ENCODE results near the gene PDLIM3. TPM values are rescaled to one million over a fixed set of nuclear protein-coding genes. Genes with fewer than 3 reads are reported as not detected.

The PDLIM3 gene
- total RNA-seq, 2 donors from 2014 or later, result 835 to 1,176 TPM

DNA sequence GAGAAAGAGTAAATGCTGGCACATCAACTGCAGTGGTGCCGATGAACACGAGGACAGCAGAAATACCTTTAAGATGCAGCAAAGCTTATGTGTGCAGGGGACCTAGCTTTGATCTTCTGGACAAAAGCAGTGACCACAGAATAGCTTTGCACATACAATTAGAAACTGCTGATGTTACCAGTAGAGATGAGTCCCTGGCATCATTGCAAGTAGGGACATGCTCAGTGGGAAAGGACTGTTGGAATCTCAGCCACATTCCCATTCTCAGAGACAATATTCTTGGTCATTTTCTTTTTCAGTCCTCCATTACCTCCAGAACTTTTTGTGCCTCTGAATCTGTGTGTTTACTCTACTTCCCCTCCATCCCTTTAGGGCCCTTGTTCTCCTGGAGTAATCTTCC is 16.9 kb upstream of the PDLIM3 start:
- Histone ChIP-seq H3K27ac (peak overlapping the region in 1 of 2 donors; percentile 1), H3K9me3 (no peaks in the 10 kb centered on the region), H3K27me3 (replicated peaks; ENCODE audit: insufficient read depth) (no peaks in the 10 kb centered on the region), H3K4me3 (no peak overlapping the region), H3K4me1 (ENCODE audit: control insufficient read depth in 1 of 2, low read depth in 2 of 2) (peaks cover 12 to 43% of the 10 kb centered on the region in 2 donors), H3K36me3 (no peaks in the 10 kb centered on the region)
- ATAC-seq (ENCODE audit: insufficient number of reproducible peaks, low FRiP score, low read depth) (no peak), DNase-seq (ENCODE audit: low spot score) (no peak)
- TF ChIP-seq, protein P1, sequence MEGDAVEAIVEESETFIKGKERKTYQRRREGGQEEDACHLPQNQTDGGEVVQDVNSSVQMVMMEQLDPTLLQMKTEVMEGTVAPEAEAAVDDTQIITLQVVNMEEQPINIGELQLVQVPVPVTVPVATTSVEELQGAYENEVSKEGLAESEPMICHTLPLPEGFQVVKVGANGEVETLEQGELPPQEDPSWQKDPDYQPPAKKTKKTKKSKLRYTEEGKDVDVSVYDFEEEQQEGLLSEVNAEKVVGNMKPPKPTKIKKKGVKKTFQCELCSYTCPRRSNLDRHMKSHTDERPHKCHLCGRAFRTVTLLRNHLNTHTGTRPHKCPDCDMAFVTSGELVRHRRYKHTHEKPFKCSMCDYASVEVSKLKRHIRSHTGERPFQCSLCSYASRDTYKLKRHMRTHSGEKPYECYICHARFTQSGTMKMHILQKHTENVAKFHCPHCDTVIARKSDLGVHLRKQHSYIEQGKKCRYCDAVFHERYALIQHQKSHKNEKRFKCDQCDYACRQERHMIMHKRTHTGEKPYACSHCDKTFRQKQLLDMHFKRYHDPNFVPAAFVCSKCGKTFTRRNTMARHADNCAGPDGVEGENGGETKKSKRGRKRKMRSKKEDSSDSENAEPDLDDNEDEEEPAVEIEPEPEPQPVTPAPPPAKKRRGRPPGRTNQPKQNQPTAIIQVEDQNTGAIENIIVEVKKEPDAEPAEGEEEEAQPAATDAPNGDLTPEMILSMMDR (IDR thresholded peaks at IDR 0.05), result no peak

DNA sequence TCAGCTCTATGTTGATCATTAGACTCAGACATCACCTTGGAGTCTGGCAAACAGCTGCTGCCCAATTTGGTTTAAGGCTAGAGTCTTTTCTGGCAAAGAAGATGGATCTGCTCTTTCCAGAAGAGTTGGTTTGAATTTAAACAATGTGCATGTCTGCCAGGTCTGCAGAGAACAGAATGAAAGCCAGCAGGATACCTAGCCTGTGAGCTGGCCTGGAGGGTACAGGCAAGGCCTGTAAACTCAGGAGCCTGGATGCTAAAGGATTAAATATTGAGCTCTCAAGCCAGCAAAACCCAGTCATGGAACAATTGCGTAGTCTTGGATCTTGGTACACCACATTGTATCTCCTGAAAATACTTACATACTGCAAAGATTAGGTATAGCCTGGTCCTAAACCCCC is 15.6 kb upstream of the PDLIM3 start:
- H3K27ac ChIP-seq, result no peak overlapping the region
- H3K9me3 ChIP-seq, result no peaks in the 10 kb centered on the region
- H3K4me1 ChIP-seq (ENCODE audit: control insufficient read depth in 1 of 2, low read depth in 2 of 2), result peaks cover 12 to 55% of the 10 kb centered on the region in 2 donors
- TF ChIP-seq, protein P1 (IDR thresholded peaks at IDR 0.05), result no peak
- ATAC-seq (ENCODE audit: insufficient number of reproducible peaks, low FRiP score, low read depth) (no peak), DNase-seq (ENCODE audit: low spot score) (no peak)
- H3K4me3 ChIP-seq, result no peak overlapping the region
- H3K27me3 ChIP-seq (replicated peaks; ENCODE audit: insufficient read depth), result no peaks in the 10 kb centered on the region
- no peaks in the 10 kb centered on the region for H3K36me3 ChIP-seq

DNA sequence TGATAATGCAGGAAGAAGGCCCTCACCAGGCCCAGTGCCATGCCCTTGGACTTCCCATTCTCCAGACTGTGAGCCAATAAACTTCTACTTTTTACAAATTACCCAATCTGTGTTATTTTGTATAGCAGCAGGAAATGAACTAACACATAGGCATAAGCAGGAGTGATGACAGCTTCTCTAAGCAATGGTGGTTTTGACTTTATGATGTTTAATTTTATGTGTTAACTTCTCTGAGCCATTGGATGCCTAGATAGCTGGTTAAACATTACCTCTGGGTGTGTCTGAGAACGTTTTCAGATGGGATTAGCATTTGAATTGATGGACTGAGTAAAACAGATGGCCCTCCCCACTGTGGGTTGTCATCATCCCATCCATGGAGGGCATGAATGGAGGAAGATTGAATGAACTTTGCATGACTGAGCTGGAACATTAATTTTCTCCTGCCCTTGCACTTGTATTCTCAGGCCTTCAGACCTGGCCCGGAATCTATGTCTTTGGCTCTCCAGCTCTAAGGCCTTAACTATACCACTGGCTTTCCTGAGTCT is 13.9 kb upstream of the PDLIM3 start:
- H3K27me3 ChIP-seq (replicated peaks; ENCODE audit: insufficient read depth), result no peaks in the 10 kb centered on the region
- H3K36me3 ChIP-seq, result no peaks in the 10 kb centered on the region
- TF ChIP-seq, protein P1 (IDR thresholded peaks at IDR 0.05), result no peak
- peaks cover 4 to 44% of the 10 kb centered on the region in 2 donors for H3K4me1 ChIP-seq (ENCODE audit: control insufficient read depth in 1 of 2, low read depth in 2 of 2)
- H3K4me3 ChIP-seq, result no peak overlapping the region
- ATAC-seq (ENCODE audit: insufficient number of reproducible peaks, low FRiP score, low read depth), result no peak
- H3K9me3 ChIP-seq, result no peaks in the 10 kb centered on the region
- peak overlapping the region; percentile 9 to 18 for H3K27ac ChIP-seq
- no peak for DNase-seq (ENCODE audit: low spot score)

DNA sequence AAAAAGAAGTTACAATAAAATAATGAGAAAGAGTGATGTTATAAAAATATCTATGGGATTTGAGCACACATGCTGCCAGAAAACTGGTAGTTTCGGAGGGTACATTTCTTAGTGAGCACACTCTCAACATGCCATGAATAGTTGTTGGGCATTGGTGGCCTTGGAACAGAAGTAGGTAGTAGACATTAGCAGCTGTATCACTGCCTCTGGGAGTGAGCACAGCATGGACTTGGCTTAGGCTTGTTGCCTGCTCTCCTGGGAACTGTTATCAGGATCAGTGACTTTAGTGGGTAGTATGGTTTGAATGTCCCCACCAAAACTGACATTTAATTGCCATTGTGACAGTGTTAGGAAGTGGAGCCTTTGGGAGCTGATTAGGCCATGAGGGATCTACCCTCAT is 13.3 kb upstream of the PDLIM3 start:
- H3K27ac ChIP-seq, result peak overlapping the region; percentile 9 to 18
- peaks cover 0 to 38% of the 10 kb centered on the region in 2 donors for H3K4me1 ChIP-seq (ENCODE audit: control insufficient read depth in 1 of 2, low read depth in 2 of 2)
- no peak for DNase-seq (ENCODE audit: low spot score)
- no peak overlapping the region for H3K4me3 ChIP-seq
- no peaks in the 10 kb centered on the region for H3K36me3 ChIP-seq
- H3K9me3 ChIP-seq, result no peaks in the 10 kb centered on the region
- TF ChIP-seq, protein P1 (IDR thresholded peaks at IDR 0.05), result no peak
- H3K27me3 ChIP-seq (replicated peaks; ENCODE audit: insufficient read depth), result no peaks in the 10 kb centered on the region
- ATAC-seq (ENCODE audit: insufficient number of reproducible peaks, low FRiP score, low read depth), result no peak

DNA sequence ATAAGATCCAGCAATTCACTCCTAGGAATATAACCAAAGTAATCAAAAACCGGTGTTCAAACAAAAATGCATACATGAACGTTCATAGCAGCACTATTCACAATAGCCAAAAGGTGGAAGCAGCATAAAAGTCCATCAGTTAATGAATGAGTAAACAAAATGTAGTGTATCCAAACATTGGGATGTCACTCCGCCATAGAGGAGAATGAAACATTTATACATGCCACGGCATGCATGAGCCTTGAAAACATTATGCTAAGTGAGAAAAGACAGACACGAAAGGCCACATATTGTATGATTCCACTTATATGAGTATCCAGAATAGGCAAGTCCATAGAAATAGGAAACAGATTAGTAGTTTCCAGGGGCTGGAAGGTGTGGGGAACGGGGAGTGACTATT is 11.0 kb upstream of the PDLIM3 start:
- no peak overlapping the region for H3K27ac ChIP-seq
- H3K9me3 ChIP-seq, result no peaks in the 10 kb centered on the region
- DNase-seq (ENCODE audit: low spot score), result no peak
- TF ChIP-seq, protein P1 (IDR thresholded peaks at IDR 0.05), result no peak
- H3K27me3 ChIP-seq (replicated peaks; ENCODE audit: insufficient read depth), result no peaks in the 10 kb centered on the region
- peaks cover 3 to 52% of the 10 kb centered on the region in 2 donors for H3K4me1 ChIP-seq (ENCODE audit: control insufficient read depth in 1 of 2, low read depth in 2 of 2)
- no peak overlapping the region for H3K4me3 ChIP-seq
- H3K36me3 ChIP-seq, result no peaks in the 10 kb centered on the region
- ATAC-seq (ENCODE audit: insufficient number of reproducible peaks, low FRiP score, low read depth), result no peak

All from thoracic aorta (tissue), 2 donors.